ENCODE measurements around the gene WDR19. TPM values are rescaled to one million over a fixed set of nuclear protein-coding genes. Genes with fewer than 3 reads are reported as not detected.
"Not testable (repeated sequence)": the region's sequence is repeated elsewhere in the genome, so short reads cannot be mapped to it uniquely, and the experiment has no call there.

Gene WDR19
- total RNA-seq, 1 donor from 2014 or later = 25.1 TPM

DNA sequence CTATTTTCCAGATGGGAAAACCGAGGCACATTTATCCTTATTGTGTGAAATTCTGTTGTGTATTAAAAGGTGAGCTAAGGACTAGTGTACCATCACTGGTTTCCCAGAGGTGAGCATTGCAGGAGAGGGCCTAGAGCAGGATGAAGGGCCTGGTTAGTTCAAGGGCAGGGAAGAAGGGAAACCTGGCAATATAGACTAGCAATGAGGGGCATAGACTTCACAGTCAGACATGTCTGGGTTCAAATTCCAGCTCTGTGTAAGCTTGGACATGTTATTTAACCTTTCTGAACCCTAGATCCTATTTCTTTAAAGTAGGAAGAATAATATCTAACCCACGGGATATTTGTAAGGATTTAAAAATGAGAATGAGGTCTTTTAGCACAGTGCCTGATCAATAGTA lies 50.8 kb downstream of the WDR19 start:
- no peak for DNase-seq (ENCODE audit: low spot score)

DNA sequence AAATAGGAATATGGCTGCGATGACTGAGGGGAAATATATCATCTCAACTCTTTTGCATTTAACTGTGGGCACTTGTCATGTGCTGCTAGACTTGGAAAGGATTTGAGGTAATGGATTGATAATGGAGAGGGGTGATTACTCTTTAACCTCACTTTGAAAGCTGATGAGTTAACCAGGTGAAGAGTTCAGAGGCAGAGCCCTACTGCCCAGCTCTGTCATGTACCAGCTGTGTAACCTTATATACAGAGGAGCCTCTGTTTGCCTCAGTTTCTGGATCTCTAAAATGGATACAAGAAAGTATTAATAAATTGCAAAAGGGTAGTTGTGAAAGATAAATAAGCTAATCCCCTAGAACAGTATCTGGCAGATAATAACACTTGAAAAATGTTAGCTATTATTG lies 51.5 kb downstream of the WDR19 start:
- DNase-seq (ENCODE audit: low spot score) = no peak

DNA sequence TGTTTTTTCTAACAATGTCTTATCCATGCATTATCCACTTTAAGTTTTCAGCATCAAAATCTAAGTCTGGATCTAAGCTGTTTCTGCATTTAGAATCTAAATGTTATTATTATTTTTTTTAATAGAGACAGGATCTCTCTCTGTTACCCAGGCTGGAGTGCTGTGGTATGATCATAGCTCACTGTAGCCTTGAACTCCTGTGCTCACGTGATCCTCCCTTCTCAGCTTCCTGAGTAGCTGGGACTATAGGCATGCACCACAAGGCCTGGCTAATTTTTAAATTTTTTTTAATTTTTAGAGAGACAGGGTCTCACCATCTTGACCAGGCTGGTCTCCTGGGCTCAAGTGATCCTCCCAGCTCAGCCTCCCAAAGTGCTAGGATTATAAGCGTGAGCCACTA lies 52.7 kb downstream of the WDR19 start:
- no peak for DNase-seq (ENCODE audit: low spot score)

DNA sequence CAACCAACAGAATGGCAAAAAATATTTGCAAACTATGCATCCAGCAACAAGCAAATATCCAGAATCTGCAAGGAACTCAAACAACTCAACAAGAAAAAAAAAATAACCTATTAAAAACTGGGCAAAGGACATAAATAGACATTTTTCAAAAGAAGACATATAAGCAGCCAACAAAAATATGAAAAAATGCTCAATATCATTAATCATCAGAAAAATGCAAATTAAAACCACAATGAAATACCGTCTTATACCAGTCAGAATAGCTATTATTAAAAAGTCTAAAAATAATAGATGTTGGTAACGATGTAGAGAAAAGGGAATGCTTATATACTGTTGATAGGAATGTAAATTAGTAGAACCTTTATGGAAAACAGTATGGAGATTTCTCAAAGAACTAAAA lies 53.4 kb downstream of the WDR19 start:
- DNase-seq (ENCODE audit: low spot score) = no peak

DNA sequence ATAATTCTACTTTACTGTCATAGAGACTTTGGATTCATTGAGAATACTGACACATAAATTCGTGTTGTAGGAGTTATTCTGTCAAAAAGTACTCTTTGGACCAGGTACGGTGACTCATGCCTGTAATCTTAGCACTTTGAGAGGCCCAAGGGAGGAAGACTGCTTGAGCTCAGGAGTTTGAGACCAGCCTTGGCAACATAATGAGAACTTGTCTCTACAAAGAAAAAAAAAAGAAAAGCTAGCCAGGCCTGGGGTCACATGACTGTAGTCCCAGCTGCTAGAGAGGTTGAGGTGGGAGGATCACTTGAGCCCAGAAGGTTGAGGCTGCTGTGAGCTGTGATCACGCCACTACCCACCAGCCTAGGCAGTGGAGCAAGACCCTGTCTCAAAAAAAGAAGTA lies 54.9 kb downstream of the WDR19 start:
- DNase-seq (ENCODE audit: low spot score) = no peak

DNA sequence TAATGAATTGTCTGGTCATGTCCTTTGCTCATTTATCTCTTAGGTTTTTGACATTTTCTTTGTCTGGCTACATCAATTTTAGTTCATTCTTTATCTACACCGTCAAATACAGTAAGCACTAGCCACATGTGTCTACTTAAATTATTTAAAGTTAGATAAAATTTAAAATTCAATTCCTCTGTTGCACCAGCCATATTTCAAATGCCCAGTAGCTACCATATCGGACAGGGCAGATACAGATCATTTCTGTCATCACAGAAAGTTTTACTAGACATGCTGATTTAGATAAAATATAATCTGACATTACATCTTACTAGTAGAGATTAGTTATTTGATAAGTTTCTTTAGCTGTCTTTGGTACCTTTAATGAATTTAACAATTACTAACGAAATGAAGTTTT lies 61.1 kb downstream of the WDR19 start:
- no peak for DNase-seq (ENCODE audit: low spot score)

DNA sequence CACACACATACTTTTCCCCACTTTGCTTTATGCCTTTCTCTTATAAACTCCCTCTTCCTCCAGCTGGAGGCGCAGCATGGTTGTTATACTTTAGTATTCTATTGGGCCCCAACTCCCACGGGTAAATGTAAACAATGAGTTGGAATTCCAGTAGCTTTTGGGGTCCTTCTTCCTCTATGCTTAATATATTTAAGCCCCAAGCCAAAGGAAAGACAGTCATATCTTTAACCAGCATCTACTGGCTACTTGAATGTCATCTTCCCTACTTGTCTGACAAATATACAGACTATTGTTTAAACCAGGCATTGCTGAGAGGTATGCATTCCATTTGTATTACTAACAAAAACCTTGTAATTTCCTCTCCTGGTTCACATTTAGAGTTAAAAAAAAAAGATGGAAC lies 72.9 kb downstream of the WDR19 start:
- DNase-seq (ENCODE audit: low spot score) = no peak

DNA sequence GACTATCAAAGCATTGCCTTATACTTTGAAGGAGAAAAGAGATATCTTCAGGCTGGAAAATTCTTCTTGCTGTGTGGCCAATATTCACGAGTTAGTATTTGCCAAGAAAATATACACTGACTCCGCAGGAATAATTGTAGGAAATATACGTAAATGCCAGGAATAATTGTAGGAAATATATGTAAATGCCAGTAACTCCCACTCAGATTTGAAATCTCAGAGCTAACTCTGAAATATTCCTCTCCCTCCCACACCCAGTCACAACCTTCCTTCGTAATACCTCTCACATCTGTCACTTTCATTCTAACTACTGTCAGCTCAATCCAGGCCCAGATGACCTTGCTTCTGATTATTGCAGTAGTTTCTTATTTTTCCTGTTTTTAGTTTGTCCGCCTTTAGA lies 73.5 kb downstream of the WDR19 start:
- DNase-seq (ENCODE audit: low spot score) = no peak

DNA sequence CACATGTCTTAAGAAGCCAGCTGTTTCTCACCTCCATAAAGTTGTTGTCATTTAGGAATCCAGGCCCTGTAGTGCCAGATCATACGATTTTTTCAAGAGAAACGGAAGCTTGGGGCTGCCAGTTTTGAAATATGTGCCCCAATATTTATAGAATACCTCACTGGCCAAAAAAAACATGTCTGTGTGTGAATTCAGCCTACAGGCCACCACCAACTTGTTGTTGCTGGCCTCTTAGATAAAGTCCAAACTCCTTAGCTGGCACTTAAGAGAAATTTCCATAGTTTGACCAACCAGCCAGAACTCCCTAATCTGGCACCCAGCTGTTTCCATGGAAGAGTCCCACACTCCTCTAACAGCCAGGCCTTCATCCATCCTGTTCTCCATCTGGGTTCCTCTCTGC lies 74.1 kb downstream of the WDR19 start:
- DNase-seq (ENCODE audit: low spot score) = no peak

DNA sequence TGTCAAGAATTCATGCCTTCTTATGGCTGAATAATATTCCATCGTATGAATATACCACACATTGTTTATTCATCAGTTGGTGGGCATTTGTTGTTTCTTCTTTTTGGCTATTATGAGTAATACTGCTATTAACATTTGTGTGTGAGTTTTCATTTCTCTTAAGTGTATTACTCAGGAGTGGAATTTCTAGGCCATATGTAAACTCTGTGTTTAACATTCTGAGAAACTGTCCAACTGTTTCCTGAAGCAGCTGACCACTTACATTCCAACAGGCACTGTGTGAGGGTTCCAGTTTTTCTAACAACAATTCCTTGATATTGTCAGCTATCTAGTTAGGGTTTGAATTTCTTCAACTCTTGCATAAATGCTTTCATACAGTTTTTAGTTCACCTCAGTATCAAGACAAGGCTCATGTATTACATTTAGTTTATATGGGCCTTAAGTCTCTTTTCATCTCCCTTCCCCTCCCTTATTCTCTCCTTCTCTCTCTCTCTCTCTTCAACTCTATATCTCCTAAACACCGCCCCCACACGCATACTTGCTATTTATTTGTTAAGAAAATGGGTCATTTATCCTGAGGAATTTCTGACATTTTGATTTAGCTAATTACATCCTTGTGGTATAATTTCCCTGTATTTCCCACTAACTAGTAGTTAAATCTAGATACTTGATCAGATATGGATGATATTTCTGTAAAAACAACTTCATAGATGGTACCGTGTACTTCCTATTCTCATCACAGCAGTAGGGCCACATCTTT lies 77.4 kb downstream of the WDR19 start:
- DNase-seq (ENCODE audit: low spot score) = no peak

DNA sequence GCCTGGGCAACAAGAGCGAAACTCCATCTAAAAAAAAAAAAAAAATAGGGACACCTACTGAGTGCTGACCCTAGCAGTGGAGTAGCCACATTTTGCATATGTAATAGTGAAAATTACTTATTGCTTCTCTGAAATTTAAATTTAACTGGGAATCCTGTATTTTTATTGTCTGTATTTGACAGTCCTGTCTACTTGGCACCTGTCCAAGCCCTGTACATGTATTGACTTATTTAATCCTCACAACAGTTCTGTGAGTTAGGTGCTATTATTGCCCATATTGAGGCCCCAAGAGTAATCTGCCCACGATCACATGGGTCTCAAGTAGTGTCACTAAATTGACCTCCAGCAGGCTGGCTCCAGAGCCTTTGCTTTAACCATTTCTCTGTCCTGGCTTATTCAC lies 81.6 kb downstream of the WDR19 start:
- DNase-seq (ENCODE audit: low spot score) = no peak

DNA sequence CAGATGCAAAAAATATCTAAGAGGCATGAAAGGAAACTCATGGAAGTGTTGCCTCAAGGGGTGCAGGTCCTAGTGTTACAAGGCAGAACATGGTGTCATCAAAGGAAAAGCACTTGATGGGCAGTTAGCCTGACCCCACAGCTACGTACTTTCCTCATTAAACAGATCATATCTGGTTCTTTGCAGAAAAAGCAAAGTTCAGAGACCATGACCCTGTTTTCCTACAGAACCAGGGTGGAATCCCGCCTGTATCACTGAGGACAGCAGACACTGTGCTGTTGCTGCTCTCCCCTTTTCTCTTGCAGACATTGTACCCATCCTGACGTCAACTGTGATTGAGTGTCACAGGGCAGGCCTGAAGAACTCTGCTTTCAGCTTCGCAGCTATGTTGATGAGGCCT lies 92.2 kb downstream of the WDR19 start:
- DNase-seq (ENCODE audit: low spot score) = no peak

DNA sequence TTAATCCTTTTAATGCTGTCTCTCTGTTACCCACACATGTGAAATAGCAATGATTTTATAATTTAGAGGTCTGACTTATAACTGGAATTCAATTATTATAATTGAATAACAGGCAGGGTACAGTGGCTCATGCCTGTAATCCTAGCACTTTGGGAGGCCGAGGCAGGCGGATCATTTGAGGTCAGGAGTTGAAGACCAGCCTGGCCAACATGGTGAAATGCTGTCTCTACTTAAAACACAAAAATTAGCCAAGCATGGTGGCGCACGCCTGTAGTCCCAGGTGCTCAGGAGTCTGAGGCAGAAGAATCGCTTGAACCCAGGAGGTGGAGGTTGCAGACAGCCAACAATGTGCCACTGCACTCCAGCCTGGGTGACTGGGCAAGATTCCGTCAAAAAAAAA lies 95.3 kb downstream of the WDR19 start:
- DNase-seq (ENCODE audit: low spot score) = not testable (repeated sequence)

DNA sequence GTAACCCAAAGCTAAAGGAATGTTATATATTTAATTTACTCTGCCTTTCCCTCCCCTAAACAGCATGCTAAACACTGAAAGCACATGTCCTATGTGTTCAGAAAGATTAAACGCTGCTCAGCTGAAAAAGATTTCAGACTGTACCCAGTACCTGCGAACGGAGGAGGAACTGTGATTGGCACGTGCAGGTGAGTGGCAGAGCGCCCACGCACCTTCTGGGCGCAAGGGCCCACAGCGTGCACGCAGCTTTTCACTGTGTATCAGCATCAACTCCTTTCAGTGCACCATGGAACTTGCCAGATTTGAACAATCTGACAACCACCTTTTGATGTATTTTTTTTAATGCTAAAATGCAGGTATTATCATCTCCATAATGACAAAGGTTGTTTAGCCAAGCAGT lies 96.1 kb downstream of the WDR19 start:
- DNase-seq (ENCODE audit: low spot score) = no peak

DNA sequence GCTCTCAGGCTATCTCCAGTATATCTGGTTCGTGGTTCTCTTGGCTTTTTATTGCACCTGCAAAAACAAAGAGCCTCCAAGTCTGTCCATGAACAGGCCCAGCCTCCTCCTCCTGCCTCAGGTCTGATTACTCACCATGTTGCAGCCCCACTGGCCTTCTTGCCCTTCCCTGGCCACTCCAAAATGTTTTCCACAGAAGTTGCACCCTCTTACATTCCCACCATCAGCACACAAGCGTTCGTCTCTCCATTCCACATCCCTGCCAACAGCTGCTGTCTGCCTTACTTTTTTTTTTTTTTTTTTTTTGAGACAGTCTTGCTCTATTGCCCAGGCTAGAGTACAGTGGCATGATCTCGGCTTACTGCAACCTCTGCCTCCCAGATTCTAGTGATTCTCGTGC lies 97.1 kb downstream of the WDR19 start:
- DNase-seq (ENCODE audit: low spot score) = no peak

DNA sequence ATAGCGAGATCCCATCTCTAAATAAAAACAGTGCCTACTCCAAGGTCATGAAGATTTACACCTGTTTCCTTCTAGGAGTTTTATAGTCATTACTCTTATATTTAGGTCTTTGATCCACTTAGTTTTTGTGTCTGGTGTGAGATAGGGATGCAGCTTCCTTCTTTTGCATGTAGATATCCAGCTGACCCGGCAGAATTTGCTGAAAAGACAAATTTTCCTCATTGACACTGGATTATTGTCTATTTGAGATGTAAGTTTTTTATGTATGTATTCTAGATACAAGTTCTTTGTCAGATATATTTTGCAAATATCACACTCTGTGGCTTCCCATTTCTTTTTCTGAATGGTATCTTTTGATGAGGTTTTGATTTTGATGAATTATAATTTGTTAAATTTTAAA lies 98.4 kb downstream of the WDR19 start:
- DNase-seq (ENCODE audit: low spot score) = no peak

DNA sequence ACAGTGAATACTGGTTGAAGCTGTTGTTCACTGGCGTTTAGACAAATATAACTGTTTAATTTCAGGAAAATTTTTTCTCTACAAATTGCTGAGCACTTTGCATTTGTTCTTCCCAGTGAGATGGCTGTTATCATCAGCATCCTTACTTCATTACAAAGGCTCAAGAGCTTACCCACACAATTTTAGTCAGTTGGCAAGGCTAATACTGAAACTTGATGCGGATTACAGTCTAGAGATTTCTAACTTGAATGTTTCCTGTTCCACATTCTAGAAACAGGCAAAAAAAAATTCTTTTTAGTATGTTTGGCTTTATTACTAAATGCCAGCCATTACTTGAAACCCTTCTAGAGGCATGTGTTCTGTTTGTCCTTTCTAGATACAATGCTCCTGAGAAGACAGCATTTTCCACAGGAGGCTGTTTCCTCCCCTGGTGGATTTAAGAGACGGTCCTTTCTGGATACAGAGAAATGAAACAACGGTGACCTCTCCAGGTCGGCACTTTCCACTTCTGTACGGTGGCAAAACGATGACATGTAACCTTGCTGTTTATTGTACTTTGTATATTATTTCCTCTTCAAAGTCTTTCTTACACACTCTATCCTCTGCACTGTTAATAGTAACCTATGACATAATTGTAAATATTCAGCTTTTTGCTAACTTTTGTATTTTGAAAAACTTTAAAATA lies 102.9 kb downstream of the WDR19 start:
- no peak for DNase-seq (ENCODE audit: low spot score)

DNA sequence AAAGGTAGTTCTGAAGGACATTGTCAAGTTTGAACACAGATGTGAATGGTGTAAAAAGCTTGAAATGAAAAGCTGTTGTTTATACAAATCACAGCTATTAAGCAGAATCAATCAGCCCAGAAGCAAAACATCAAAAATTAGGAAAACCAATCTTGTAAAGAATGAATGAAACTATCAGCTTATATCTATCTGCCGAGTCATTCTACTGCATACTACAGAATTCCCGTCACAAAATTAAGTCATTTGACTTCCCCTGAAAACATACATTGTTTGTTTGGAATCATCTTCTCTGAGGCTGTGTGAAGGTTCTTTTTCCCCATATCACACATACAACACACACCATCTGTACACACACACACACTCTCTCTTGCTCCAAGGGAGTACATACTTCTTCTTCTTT lies 103.5 kb downstream of the WDR19 start:
- no peak for DNase-seq (ENCODE audit: low spot score)

DNA sequence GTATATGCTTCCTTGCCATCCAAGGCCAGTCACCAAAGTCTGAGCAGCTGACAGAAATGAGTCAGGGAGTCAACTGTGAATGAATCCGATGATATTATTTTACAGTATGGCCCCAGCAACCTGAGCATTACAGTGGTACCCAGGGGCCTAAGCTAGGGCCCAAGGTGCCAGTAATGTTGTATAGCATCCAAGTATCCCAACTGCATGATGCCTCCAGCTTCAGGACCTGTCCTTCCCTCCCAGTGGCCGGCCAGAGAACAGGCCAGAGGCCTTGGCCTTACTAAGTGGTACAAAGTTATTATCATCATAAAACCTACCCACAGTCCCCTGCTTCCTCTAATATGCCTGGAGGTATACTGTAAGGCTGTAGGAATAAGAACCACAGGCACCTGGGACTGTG lies 103.9 kb downstream of the WDR19 start:
- no peak for DNase-seq (ENCODE audit: low spot score)

DNA sequence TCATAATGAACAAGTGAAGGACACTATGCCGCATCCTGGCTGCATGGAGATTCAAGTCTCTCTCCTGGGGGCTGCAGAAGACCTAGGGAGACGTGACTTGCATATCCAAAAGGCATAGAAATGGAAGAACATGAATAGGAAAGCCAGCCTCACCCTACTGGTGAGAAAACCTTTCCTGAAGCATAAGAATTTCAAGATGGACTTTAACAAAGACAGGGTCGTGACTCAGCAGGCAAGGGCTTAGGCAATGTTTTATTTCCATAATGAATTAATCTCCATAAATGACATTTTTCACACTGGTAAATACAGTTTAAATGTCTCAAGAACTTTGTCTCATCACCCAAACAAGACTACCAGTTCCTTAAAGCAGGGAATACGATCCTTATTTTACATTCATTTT lies 104.9 kb downstream of the WDR19 start:
- DNase-seq (ENCODE audit: low spot score) = no peak

DNA sequence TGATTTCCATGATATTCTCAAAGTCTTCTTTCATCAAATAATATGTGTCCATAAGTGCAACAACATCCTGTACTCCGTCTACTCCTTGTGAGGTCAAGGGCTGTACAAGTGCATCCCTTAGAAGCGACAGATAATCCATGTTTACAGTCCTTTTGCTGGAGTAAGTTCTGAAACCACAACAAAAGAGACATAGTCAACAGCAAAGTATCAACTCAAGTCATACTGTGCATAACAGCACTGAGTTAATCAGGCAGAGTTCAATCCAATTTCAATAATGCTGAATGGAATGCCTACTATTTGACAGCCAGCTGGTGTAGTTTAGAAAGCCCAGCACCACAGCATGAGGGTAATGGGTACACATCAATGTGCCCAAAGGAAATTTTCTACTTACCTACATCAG lies 109.4 kb downstream of the WDR19 start:
- no peak for DNase-seq (ENCODE audit: low spot score)

DNA sequence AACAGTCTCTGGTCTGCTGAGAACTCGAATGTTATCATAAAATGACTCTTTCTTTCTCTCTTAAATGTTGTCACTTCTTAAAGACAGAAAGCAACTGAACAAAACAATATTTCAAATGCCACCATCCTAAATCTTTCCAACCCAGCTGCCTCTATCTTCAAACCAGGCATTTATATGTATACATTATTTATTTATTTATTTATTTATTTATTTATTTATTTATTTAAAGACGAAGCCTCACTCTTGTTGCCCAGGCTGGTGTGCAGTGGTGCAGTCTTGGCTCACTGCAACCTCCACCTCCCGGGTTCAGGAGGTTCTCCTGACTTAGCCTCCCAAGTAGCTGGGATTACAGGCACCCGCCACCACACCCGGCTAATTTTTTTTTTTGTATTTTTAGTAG lies 110.1 kb downstream of the WDR19 start:
- DNase-seq (ENCODE audit: low spot score) = not testable (repeated sequence)

DNA sequence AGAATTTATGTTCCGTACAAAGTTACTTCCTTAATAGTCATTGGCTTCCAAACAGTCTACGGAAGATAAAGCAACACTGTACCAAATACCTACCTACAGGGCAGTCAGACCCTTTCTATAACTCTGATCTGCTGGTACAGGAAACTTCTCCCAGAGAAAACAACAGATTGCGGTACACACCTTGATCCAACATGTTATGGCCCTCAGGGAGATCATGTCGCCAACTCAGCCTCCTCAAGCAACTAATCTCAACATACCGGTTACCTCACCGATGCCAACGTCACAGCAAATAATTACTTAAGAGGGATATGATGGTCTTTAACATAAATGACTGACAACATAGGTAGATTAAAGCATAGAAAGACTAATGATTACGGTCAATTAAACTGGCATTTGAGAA lies 113.5 kb downstream of the WDR19 start:
- DNase-seq (ENCODE audit: low spot score) = no peak

DNA sequence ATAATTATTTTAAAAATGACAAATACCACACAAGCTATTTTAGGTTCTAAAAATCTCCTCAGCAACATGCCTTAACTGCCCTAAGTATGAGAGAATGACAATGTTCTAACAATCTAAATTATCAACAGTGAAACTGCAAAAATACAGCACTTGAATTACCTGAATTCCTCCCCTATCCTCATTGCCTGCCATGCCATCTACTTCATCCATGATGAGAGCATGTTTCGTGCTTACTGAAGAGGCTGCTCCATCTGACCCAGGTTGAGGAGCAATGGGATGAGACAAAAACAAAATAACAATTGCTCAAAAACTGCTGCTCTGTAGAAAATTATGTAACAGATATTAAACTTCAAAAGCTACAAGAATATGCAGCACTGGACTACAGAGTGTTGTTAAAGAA lies 120.6 kb downstream of the WDR19 start:
- no peak for DNase-seq (ENCODE audit: low spot score)

All from ureter (tissue), 1 donor.